Measurements from ENCODE around the gene CYCS.
"Not testable (repeated sequence)": the region's sequence is repeated elsewhere in the genome, so short reads cannot be mapped to it uniquely, and the experiment has no call there.

CYCS gene

GRCh38 chr7:25125137-25125946 is at the start of gene CYCS:
Gene CYCS, minus strand, starts transcription at chr7:25125260. Its CDS starts 1,141 bp downstream, at chr7:25124119.
- H3K9ac ChIP-seq (ENCODE audit: low read depth, low read length), result peak within 1 kb of the TSS; percentile 86
- H3K4me1 ChIP-seq (ENCODE audit: insufficient read depth, low read length), result no peaks in the 10 kb centered on the region
- H3K9me3 ChIP-seq (ENCODE audit: control insufficient read depth, insufficient read depth, low read length), result no peaks in the 10 kb centered on the region
- H3K36me3 ChIP-seq (ENCODE audit: insufficient read depth, low read length), result peaks cover 14% of the 10 kb centered on the region

GRCh38 chr7:25173184-25173583 is 48.1 kb upstream of the CYCS start:
- Histone ChIP-seq H3K4me1 (ENCODE audit: insufficient read depth, low read length) (peaks cover 22% of the 10 kb centered on the region), H3K9ac (ENCODE audit: low read depth, low read length) (no peak overlapping the region)

GRCh38 chr7:25171516-25171915 is 46.5 kb upstream of the CYCS start:
- Histone ChIP-seq H3K9ac (ENCODE audit: low read depth, low read length) (no peak overlapping the region), H3K36me3 (ENCODE audit: insufficient read depth, low read length) (no peaks in the 10 kb centered on the region), H3K9me3 (ENCODE audit: control insufficient read depth, insufficient read depth, low read length) (no peaks in the 10 kb centered on the region; the same call in 1 of the 2 replicates), H3K4me1 (ENCODE audit: insufficient read depth, low read length) (peaks cover 22% of the 10 kb centered on the region)

More at GRCh38 chr7:25173184-25173583, 48.1 kb upstream of the CYCS start:
- Histone ChIP-seq H3K9me3 (ENCODE audit: control insufficient read depth, insufficient read depth, low read length) (no peaks in the 10 kb centered on the region; the same call in 1 of the 2 replicates), H3K36me3 (ENCODE audit: insufficient read depth, low read length) (no peaks in the 10 kb centered on the region)

- Histone ChIP-seq H3K9me3 (ENCODE audit: control insufficient read depth, insufficient read depth, low read length) (no peaks in the 10 kb centered on the region; the same call in 1 of the 2 replicates), H3K36me3 (ENCODE audit: insufficient read depth, low read length) (no peaks in the 10 kb centered on the region), H3K4me1 (ENCODE audit: insufficient read depth, low read length) (peaks cover 22% of the 10 kb centered on the region), H3K9ac (ENCODE audit: low read depth, low read length) (no peak overlapping the region)
These were observed 46.0 kb upstream of the CYCS start for GRCh38 chr7:25171071-25171470.

GRCh38 chr7:25169683-25170082 is 44.6 kb upstream of the CYCS start:
- H3K9me3 ChIP-seq (ENCODE audit: control insufficient read depth, insufficient read depth, low read length), result no peaks in the 10 kb centered on the region; the same call in 1 of the 2 replicates
- H3K4me1 ChIP-seq (ENCODE audit: insufficient read depth, low read length), result peaks cover 22% of the 10 kb centered on the region

GRCh38 chr7:25168145-25168544 is 43.1 kb upstream of the CYCS start:
- Histone ChIP-seq H3K4me1 (ENCODE audit: insufficient read depth, low read length) (peaks cover 22% of the 10 kb centered on the region), H3K9ac (ENCODE audit: low read depth, low read length) (no peak overlapping the region), H3K9me3 (ENCODE audit: control insufficient read depth, insufficient read depth, low read length) (no peaks in the 10 kb centered on the region; the same call in 1 of the 2 replicates), H3K36me3 (ENCODE audit: insufficient read depth, low read length) (no peaks in the 10 kb centered on the region)

More at GRCh38 chr7:25169683-25170082, 44.6 kb upstream of the CYCS start:
- no peaks in the 10 kb centered on the region for H3K36me3 ChIP-seq (ENCODE audit: insufficient read depth, low read length)
- no peak overlapping the region for H3K9ac ChIP-seq (ENCODE audit: low read depth, low read length)

- Histone ChIP-seq H3K9me3 (ENCODE audit: control insufficient read depth, insufficient read depth, low read length) (no peaks in the 10 kb centered on the region; the same call in 1 of the 2 replicates), H3K4me1 (ENCODE audit: insufficient read depth, low read length) (peaks cover 19% of the 10 kb centered on the region), H3K36me3 (ENCODE audit: insufficient read depth, low read length) (no peaks in the 10 kb centered on the region), H3K9ac (ENCODE audit: low read depth, low read length) (no peak overlapping the region)
These were observed 42.3 kb upstream of the CYCS start for GRCh38 chr7:25167262-25167843.

GRCh38 chr7:25159983-25160596 is 35.0 kb upstream of the CYCS start:
- H3K9ac ChIP-seq (ENCODE audit: low read depth, low read length); H3K4me1 ChIP-seq (ENCODE audit: insufficient read depth, low read length); H3K36me3 ChIP-seq (ENCODE audit: insufficient read depth, low read length); H3K9me3 ChIP-seq (ENCODE audit: control insufficient read depth, insufficient read depth, low read length): not testable (repeated sequence)

GRCh38 chr7:25158966-25159365 is 33.9 kb upstream of the CYCS start:
- no peaks in the 10 kb centered on the region for H3K4me1 ChIP-seq (ENCODE audit: insufficient read depth, low read length)
- no peaks in the 10 kb centered on the region for H3K9me3 ChIP-seq (ENCODE audit: control insufficient read depth, insufficient read depth, low read length)
- no peaks in the 10 kb centered on the region for H3K36me3 ChIP-seq (ENCODE audit: insufficient read depth, low read length)
- H3K9ac ChIP-seq (ENCODE audit: low read depth, low read length), result no peak overlapping the region

GRCh38 chr7:25151773-25152172 is 26.7 kb upstream of the CYCS start:
- Histone ChIP-seq H3K9ac (ENCODE audit: low read depth, low read length) (no peak overlapping the region), H3K4me1 (ENCODE audit: insufficient read depth, low read length) (peaks cover 14% of the 10 kb centered on the region), H3K9me3 (ENCODE audit: control insufficient read depth, insufficient read depth, low read length) (no peaks in the 10 kb centered on the region), H3K36me3 (ENCODE audit: insufficient read depth, low read length) (no peaks in the 10 kb centered on the region)

GRCh38 chr7:25149836-25150235 is 24.8 kb upstream of the CYCS start:
- Histone ChIP-seq H3K9ac (ENCODE audit: low read depth, low read length) (no peak overlapping the region), H3K36me3 (ENCODE audit: insufficient read depth, low read length) (no peaks in the 10 kb centered on the region), H3K9me3 (ENCODE audit: control insufficient read depth, insufficient read depth, low read length) (no peaks in the 10 kb centered on the region), H3K4me1 (ENCODE audit: insufficient read depth, low read length) (peaks cover 14% of the 10 kb centered on the region)

- Histone ChIP-seq H3K9me3 (ENCODE audit: control insufficient read depth, insufficient read depth, low read length) (no peaks in the 10 kb centered on the region), H3K4me1 (ENCODE audit: insufficient read depth, low read length) (peaks cover 14% of the 10 kb centered on the region), H3K9ac (ENCODE audit: low read depth, low read length) (no peak overlapping the region), H3K36me3 (ENCODE audit: insufficient read depth, low read length) (no peaks in the 10 kb centered on the region)
These were observed 23.9 kb upstream of the CYCS start for GRCh38 chr7:25148772-25149575.

GRCh38 chr7:25143763-25144162 is 18.7 kb upstream of the CYCS start:
- H3K4me1 ChIP-seq (ENCODE audit: insufficient read depth, low read length), result peaks cover 14% of the 10 kb centered on the region; the same call in 1 of the 2 replicates
- H3K36me3 ChIP-seq (ENCODE audit: insufficient read depth, low read length), result no peaks in the 10 kb centered on the region
- no peak overlapping the region for H3K9ac ChIP-seq (ENCODE audit: low read depth, low read length)
- H3K9me3 ChIP-seq (ENCODE audit: control insufficient read depth, insufficient read depth, low read length), result no peaks in the 10 kb centered on the region

GRCh38 chr7:25139536-25139935 is 14.5 kb upstream of the CYCS start:
- no peaks in the 10 kb centered on the region for H3K36me3 ChIP-seq (ENCODE audit: insufficient read depth, low read length)
- peaks cover 14% of the 10 kb centered on the region; the same call in 1 of the 2 replicates for H3K4me1 ChIP-seq (ENCODE audit: insufficient read depth, low read length)
- no peaks in the 10 kb centered on the region for H3K9me3 ChIP-seq (ENCODE audit: control insufficient read depth, insufficient read depth, low read length)
- no peak overlapping the region for H3K9ac ChIP-seq (ENCODE audit: low read depth, low read length)

Measured in ES-I3 (cell line).